Measurements from ENCODE around the gene CNTNAP2. TPM values are rescaled to one million over a fixed set of nuclear protein-coding genes. Genes with fewer than 3 reads are reported as not detected.

Gene CNTNAP2
- total RNA-seq, 1 donor from 2014 or later = 2.2 TPM

- H3K9me3 ChIP-seq = no peaks in the 10 kb centered on the region
- no peaks in the 10 kb centered on the region for H3K27me3 ChIP-seq
- DNase-seq (ENCODE audit: extremely low spot score in 2 of 2) = no peak
- H3K4me3 ChIP-seq = no peak overlapping the region
- intact Hi-C loops (cut with DNase I) = no loop called here
- no peaks in the 10 kb centered on the region for H3K4me1 ChIP-seq
- no peaks in the 10 kb centered on the region for H3K36me3 ChIP-seq
- TF ChIP-seq POLR2AphosphoS5 (IDR thresholded peaks at IDR 0.05; ENCODE audit: insufficient read depth in 1 of 2, low read depth in 1 of 2) = no peak
- no peak for TF ChIP-seq CTCF (IDR thresholded peaks at IDR 0.05)
- no peak for TF ChIP-seq POLR2A (IDR thresholded peaks at IDR 0.05)
- no peak overlapping the region for H3K27ac ChIP-seq
Observed at GRCh38 chr7:147400221-147400689, 1283.7 kb downstream of the CNTNAP2 start.

- Histone ChIP-seq H3K9me3 (no peaks in the 10 kb centered on the region), H3K4me3 (no peak overlapping the region), H3K27me3 (no peaks in the 10 kb centered on the region), H3K4me1 (no peaks in the 10 kb centered on the region), H3K36me3 (no peaks in the 10 kb centered on the region), H3K27ac (no peak overlapping the region)
- intact Hi-C loops (cut with DNase I) = no loop called here
- no peak for TF ChIP-seq POLR2AphosphoS5 (IDR thresholded peaks at IDR 0.05; ENCODE audit: insufficient read depth in 1 of 2, low read depth in 1 of 2)
- TF ChIP-seq POLR2A (IDR thresholded peaks at IDR 0.05) = no peak
- no peak for TF ChIP-seq CTCF (IDR thresholded peaks at IDR 0.05)
- no peak for DNase-seq (ENCODE audit: extremely low spot score in 2 of 2)
Observed at GRCh38 chr7:147400925-147401324, 1284.3 kb downstream of the CNTNAP2 start.

- no peak for DNase-seq (ENCODE audit: extremely low spot score in 2 of 2)
- no peaks in the 10 kb centered on the region for H3K27me3 ChIP-seq
- H3K9me3 ChIP-seq = no peaks in the 10 kb centered on the region
- no peak overlapping the region for H3K4me3 ChIP-seq
- TF ChIP-seq POLR2AphosphoS5 (IDR thresholded peaks at IDR 0.05; ENCODE audit: insufficient read depth in 1 of 2, low read depth in 1 of 2) = no peak
- intact Hi-C loops (cut with DNase I) = no loop called here
- no peaks in the 10 kb centered on the region for H3K36me3 ChIP-seq
- H3K27ac ChIP-seq = no peak overlapping the region
- no peaks in the 10 kb centered on the region for H3K4me1 ChIP-seq
Observed at GRCh38 chr7:147405621-147406020, 1289.0 kb downstream of the CNTNAP2 start.

- no peaks in the 10 kb centered on the region for H3K4me1 ChIP-seq
- no peaks in the 10 kb centered on the region for H3K9me3 ChIP-seq
- H3K27me3 ChIP-seq = no peaks in the 10 kb centered on the region
- no peak overlapping the region for H3K4me3 ChIP-seq
- intact Hi-C loops (cut with DNase I) = no loop called here
- TF ChIP-seq POLR2A (IDR thresholded peaks at IDR 0.05) = no peak
- no peak for TF ChIP-seq POLR2AphosphoS5 (IDR thresholded peaks at IDR 0.05; ENCODE audit: insufficient read depth in 1 of 2, low read depth in 1 of 2)
- TF ChIP-seq CTCF (IDR thresholded peaks at IDR 0.05) = no peak
- DNase-seq (ENCODE audit: extremely low spot score in 2 of 2) = no peak
- no peaks in the 10 kb centered on the region for H3K36me3 ChIP-seq
- H3K27ac ChIP-seq = no peak overlapping the region
Observed at GRCh38 chr7:147406521-147407135, 1290.0 kb downstream of the CNTNAP2 start.

GRCh38 chr7:147411096-147411495, 1294.5 kb downstream of the CNTNAP2 start:
- Histone ChIP-seq H3K9me3 (no peaks in the 10 kb centered on the region), H3K27me3 (no peaks in the 10 kb centered on the region), H3K4me3 (no peak overlapping the region), H3K36me3 (no peaks in the 10 kb centered on the region), H3K27ac (no peak overlapping the region), H3K4me1 (no peaks in the 10 kb centered on the region)
- intact Hi-C loops (cut with DNase I) = no loop called here
- no peak for DNase-seq (ENCODE audit: extremely low spot score in 2 of 2)
- no peak for TF ChIP-seq POLR2AphosphoS5 (IDR thresholded peaks at IDR 0.05; ENCODE audit: insufficient read depth in 1 of 2, low read depth in 1 of 2)
- TF ChIP-seq POLR2A (IDR thresholded peaks at IDR 0.05) = no peak
- TF ChIP-seq CTCF (IDR thresholded peaks at IDR 0.05) = no peak
